ENCODE data around the gene CPA2.
A peak's percentile ranks its signal among the peaks of the same experiment; 100 is the strongest.
"Not testable (repeated sequence)": the region's sequence is repeated elsewhere in the genome, so short reads cannot be mapped to it uniquely, and the experiment has no call there.

The CPA2 gene

DNA sequence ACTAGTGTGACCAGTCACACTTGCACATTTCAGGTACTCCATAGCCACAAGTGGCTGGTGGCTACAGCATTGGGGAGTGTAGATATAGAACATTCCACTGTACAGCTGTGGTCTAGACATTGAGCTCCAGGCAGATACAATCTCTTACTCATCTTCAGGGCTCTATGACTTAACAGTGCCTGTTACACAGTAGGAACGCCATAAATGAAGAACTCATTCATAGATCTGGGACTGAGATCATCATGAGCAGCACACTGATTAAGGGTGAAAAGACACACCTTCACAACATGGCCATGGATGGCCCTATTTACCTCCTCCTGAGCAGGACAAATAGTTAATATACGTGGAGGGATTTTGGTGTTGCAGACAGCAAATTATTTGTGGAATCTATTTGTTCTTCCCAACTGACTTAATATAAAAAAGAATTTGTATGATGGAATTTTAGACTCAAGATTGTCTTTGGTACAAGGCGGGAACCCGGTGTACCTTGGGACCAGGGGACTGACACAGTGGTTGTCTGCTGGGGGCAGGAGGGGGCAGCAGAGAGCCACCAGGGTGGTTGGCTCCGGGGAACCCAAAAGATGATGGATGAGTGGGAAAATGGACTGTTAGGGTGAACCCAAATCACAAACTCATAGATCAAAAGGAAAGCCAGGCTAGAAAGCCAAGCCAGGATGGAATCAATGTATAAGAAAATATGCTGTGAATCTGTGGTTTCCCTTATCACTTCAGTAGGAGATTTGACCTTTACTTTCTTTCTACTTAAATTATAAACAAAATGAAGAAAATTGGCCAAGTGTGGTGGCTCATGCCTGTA lies 24.3 kb upstream of the CPA2 start:
- Histone ChIP-seq H3K9me3 (ENCODE audit: low read depth, low read length) (no peaks in the 10 kb centered on the region), H3K27ac (no peak overlapping the region), H3K4me3 (no peak overlapping the region), H3K9ac (ENCODE audit: insufficient read length) (no peak overlapping the region), H3K36me3 (ENCODE audit: insufficient read depth, low read length) (no peaks in the 10 kb centered on the region)
- no peak for DNase-seq (ENCODE audit: low read depth, low spot score)
- TF ChIP-seq POLR2AphosphoS5 (IDR thresholded peaks at IDR 0.05; ENCODE audit: borderline replicate concordance, low read depth, low read length) (no peak), FOXP2 (optimal IDR thresholded peaks at IDR 0.05; ENCODE audit: control extremely low read depth, extremely low read length, insufficient read depth) (no peak), EZH2 (IDR thresholded peaks at IDR 0.05) (no peak)

DNA sequence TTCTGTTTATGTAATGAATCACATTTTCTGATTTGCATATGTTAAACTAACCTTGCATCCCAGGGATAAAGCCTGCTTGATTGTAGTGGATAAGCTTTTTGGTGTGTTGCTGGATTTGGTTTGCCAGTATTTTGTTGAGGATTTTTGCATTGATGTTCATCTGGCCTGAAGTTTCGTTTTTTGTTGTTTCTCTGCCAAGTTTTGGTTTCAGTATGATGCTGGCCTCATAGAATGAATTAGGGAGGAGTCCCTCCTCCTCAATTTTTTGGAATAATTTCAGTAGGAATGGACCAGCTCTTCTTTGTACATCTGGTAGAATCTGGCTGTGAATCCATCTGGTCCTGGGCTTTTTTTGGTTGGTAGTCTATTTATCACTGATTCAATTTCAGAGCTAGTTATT lies 23.2 kb upstream of the CPA2 start:
- not testable (repeated sequence) for H3K4me3 ChIP-seq; H3K9me3 ChIP-seq (ENCODE audit: low read depth, low read length); H3K36me3 ChIP-seq (ENCODE audit: insufficient read depth, low read length); DNase-seq (ENCODE audit: low read depth, low spot score); H3K27ac ChIP-seq; H3K9ac ChIP-seq (ENCODE audit: insufficient read length)

DNA sequence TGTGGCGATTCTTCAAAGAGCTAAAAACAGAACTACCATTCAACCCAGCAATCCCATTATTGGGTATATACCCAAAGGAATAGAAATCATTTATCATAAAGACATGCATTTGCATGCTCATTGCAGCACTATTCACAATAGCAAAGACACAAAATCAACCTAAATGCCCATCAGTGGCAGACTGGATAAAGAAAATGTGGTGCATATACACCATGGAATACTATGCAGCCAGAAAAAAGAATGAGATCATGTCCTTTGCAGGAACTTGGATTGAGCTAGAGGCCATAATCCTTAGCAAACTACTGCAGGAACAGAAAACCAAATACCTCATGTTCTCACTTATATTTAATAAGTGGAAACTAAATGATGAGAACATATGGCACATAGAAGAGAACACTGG lies 20.2 kb upstream of the CPA2 start:
- H3K36me3 ChIP-seq (ENCODE audit: insufficient read depth, low read length); H3K27ac ChIP-seq; H3K9me3 ChIP-seq (ENCODE audit: low read depth, low read length); H3K9ac ChIP-seq (ENCODE audit: insufficient read length); H3K4me3 ChIP-seq; DNase-seq (ENCODE audit: low read depth, low spot score): not testable (repeated sequence)

DNA sequence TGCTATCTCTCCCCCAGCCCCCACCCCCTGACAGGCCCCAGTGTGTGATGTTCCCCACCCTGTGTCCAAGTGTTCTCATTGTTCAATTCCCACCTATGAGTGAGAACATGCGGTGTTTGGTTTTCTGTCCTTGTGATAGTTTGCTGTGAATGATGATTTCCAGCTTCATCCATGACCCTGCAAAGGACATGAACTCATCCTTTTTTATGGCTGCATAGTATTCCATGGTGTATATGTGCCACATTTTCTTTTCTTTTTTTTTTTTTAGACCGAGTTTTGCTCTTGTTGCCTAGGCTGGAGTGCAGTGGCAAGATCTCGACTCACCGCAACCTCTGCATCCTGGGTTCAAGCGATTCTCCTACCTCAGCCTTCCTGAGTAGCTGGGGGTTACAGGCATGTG lies 17.8 kb upstream of the CPA2 start:
- not testable (repeated sequence) for H3K27ac ChIP-seq; H3K36me3 ChIP-seq (ENCODE audit: insufficient read depth, low read length); H3K9me3 ChIP-seq (ENCODE audit: low read depth, low read length); DNase-seq (ENCODE audit: low read depth, low spot score); H3K9ac ChIP-seq (ENCODE audit: insufficient read length); H3K4me3 ChIP-seq

DNA sequence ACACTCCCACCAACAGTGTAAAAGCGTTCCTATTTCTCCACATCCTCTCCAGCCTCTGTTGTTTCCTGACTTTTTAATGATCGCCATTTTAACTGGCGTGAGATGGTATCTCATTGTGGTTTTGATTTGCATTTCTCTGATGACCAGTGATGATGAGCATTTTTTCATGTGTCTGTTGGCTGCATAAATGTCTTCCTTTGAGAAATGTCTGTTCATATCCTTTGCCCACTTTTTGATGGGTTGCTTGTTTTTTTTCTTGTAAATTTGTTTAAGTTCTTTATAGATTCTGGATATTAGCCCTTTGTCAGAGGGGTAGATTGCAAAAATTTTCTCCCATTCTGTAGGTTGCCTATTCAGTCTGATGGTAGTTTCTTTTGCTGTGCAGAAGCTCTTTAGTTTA lies 17.0 kb upstream of the CPA2 start:
- H3K9me3 ChIP-seq (ENCODE audit: low read depth, low read length); DNase-seq (ENCODE audit: low read depth, low spot score); H3K4me3 ChIP-seq; H3K9ac ChIP-seq (ENCODE audit: insufficient read length); H3K36me3 ChIP-seq (ENCODE audit: insufficient read depth, low read length); H3K27ac ChIP-seq: not testable (repeated sequence)

- TF ChIP-seq EZH2 (IDR thresholded peaks at IDR 0.05) (no peak), POLR2AphosphoS5 (IDR thresholded peaks at IDR 0.05; ENCODE audit: borderline replicate concordance, low read depth, low read length) (no peak), FOXP2 (optimal IDR thresholded peaks at IDR 0.05; ENCODE audit: control extremely low read depth, extremely low read length, insufficient read depth) (no peak)
- no peaks in the 10 kb centered on the region for H3K36me3 ChIP-seq (ENCODE audit: insufficient read depth, low read length)
- no peak overlapping the region for H3K4me3 ChIP-seq
- no peak overlapping the region for H3K9ac ChIP-seq (ENCODE audit: insufficient read length)
- H3K9me3 ChIP-seq (ENCODE audit: low read depth, low read length): peaks cover 12% of the 10 kb centered on the region; the same call in 1 of the 2 replicates
- no peak for DNase-seq (ENCODE audit: low read depth, low spot score)
- H3K27ac ChIP-seq: no peak overlapping the region
These were observed 12.1 kb upstream of the CPA2 start for GRCh38 chr7:130254555-130254954.

- TF ChIP-seq FOXP2 (optimal IDR thresholded peaks at IDR 0.05; ENCODE audit: control extremely low read depth, extremely low read length, insufficient read depth) (no peak), EZH2 (IDR thresholded peaks at IDR 0.05) (no peak), POLR2AphosphoS5 (IDR thresholded peaks at IDR 0.05; ENCODE audit: borderline replicate concordance, low read depth, low read length) (no peak)
- no peak overlapping the region for H3K9ac ChIP-seq (ENCODE audit: insufficient read length)
- no peaks in the 10 kb centered on the region for H3K36me3 ChIP-seq (ENCODE audit: insufficient read depth, low read length)
- no peak overlapping the region for H3K4me3 ChIP-seq
- no peak for DNase-seq (ENCODE audit: low read depth, low spot score)
- H3K27ac ChIP-seq: no peak overlapping the region
- peaks cover 12% of the 10 kb centered on the region; the same call in 1 of the 2 replicates for H3K9me3 ChIP-seq (ENCODE audit: low read depth, low read length)
These were observed 10.0 kb upstream of the CPA2 start for GRCh38 chr7:130256704-130257103.

DNA sequence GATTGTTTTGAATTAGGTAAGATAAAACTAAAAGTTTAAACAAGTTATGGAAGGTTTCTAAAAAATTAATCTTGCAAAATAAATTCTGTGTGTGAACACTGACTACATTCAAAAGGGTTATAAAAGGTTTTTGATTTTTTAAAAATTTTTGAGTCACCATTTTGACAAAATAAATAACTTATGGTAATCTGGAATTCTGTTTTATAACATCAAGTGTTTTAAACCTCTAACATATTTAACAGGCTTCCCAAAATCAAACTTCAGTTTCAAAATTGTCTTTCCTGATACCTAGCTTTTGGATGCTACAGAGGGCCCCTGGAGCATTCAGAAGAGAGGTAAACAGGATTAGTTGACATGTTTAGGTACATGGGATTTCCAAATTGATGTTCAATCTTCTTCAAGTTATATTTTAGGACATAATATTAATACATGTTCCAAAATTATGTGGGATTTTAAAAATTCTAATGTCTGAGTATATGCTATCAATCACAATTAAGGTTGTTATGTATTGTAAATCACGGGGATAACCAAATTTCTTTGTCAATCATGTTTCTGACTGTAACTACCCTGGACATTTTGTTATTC lies 8.1 kb upstream of the CPA2 start:
- H3K9me3 ChIP-seq (ENCODE audit: low read depth, low read length): peaks cover 12% of the 10 kb centered on the region; the same call in 1 of the 2 replicates
- H3K36me3 ChIP-seq (ENCODE audit: insufficient read depth, low read length): no peaks in the 10 kb centered on the region
- no peak for DNase-seq (ENCODE audit: low read depth, low spot score)
- no peak overlapping the region for H3K9ac ChIP-seq (ENCODE audit: insufficient read length)
- TF ChIP-seq POLR2AphosphoS5 (IDR thresholded peaks at IDR 0.05; ENCODE audit: borderline replicate concordance, low read depth, low read length): no peak
- TF ChIP-seq FOXP2 (optimal IDR thresholded peaks at IDR 0.05; ENCODE audit: control extremely low read depth, extremely low read length, insufficient read depth): no peak
- no peak for TF ChIP-seq EZH2 (IDR thresholded peaks at IDR 0.05)
- H3K27ac ChIP-seq: no peak overlapping the region
- H3K4me3 ChIP-seq: no peak overlapping the region

DNA sequence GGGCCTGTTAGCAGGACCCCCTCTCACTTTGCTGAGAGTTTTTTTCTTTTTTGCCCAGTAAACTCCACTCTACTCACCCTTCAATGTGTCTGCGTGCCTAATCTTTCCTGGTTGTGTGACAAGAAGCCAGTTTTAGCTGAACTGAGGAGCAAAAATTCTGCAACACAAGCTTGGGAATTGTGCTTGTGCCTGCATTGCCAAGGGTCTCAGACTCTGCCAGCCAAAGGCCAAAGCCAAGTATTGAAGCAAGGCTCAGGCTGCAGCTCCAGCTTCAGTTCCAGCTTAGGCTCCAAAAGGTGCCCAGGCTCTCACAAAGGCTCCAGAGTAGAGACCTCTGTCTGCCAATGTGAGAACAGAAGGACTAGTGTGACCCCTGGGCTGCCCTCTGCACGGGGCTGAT lies 4.2 kb upstream of the CPA2 start:
- H3K9me3 ChIP-seq (ENCODE audit: low read depth, low read length): peaks cover 9% of the 10 kb centered on the region; the same call in 1 of the 2 replicates
- no peak overlapping the region for H3K4me3 ChIP-seq
- no peak overlapping the region for H3K9ac ChIP-seq (ENCODE audit: insufficient read length)
- peak overlapping the region; percentile 34; the same call in 1 of the 2 replicates for H3K27ac ChIP-seq
- TF ChIP-seq POLR2AphosphoS5 (IDR thresholded peaks at IDR 0.05; ENCODE audit: borderline replicate concordance, low read depth, low read length): no peak
- no peak for TF ChIP-seq EZH2 (IDR thresholded peaks at IDR 0.05)
- no peak for TF ChIP-seq FOXP2 (optimal IDR thresholded peaks at IDR 0.05; ENCODE audit: control extremely low read depth, extremely low read length, insufficient read depth)
- no peaks in the 10 kb centered on the region for H3K36me3 ChIP-seq (ENCODE audit: insufficient read depth, low read length)
- DNase-seq (ENCODE audit: low read depth, low spot score): no peak
